ENCODE measurements around the gene XK.

The XK gene

GRCh38 chrX:37679888-37680287, 5.7 kb upstream of the XK start:
- no peak for DNase-seq

DNA sequence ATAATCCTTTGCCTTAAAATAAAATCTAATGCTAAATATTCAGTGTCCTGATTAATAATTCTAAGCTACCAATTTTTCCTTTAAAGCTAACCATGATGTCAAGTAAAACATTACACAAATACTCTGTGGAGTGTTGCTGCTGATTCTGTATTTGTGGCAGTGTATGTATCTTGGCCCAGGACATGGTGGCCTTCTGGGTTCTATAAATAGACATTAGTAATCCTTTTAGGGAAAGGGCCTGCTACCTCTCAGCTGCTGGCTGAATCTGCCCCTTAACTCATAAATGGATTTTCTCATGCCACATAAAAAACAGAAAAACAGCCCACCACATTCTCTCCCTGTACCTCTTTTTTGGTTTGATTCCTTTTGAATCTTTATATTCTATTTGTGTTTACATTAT, 1.2 kb upstream of the XK start:
- no peak for DNase-seq

- no peak for DNase-seq
Measured at GRCh38 chrX:37684973-37685372, 618 bp upstream of the XK start.

DNA sequence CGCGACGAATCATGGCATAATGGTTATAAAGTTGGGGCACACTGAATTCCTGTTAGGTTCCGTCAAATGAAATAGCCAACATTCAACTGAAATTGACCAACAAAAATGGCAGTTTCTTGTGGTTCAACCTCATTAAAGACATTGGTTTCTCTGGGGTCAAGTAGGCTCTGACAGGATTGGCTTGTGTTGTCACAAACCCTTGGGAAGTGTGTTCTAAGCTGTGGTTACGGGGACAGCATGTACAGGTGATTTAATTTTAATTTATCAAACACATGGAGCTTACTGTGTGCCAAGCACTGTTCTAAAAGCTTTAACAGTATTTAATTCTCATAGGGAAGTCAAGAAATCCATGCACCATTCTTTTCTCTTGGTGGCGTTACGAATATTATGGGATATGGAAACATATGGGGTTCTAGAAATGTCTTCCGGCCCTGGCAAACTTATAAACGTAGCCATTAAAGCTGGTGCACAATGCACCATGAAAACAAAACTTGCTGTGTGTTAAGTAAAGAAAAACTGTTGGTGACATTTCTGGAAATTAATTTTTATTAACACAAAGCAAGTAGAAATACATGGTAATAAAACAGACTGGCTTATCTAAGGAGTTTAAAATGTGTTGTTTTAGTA, 891 bp downstream of the XK start:
- no peak for DNase-seq

- no peak for DNase-seq
Measured at GRCh38 chrX:37686996-37687395, 1.4 kb downstream of the XK start.

DNA sequence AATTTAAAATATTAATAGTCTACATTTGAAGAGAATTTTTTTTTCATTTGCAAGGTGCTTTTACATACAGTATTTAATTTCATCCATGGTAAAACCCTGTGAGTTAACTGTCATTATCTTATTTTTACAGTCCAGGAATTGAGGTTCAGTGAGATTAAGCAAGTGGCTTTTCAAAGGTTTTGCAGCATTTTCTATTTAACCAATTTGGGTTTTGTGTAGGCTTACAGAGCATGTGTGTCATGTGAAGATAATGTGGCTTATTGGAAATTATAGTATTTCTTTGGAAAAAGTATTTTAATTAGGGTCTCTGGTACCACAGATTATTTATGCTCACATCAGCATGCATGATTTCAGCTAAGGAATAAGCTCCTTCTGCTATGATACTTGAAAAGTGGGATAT, 4.5 kb downstream of the XK start:
- DNase-seq: no peak

DNA sequence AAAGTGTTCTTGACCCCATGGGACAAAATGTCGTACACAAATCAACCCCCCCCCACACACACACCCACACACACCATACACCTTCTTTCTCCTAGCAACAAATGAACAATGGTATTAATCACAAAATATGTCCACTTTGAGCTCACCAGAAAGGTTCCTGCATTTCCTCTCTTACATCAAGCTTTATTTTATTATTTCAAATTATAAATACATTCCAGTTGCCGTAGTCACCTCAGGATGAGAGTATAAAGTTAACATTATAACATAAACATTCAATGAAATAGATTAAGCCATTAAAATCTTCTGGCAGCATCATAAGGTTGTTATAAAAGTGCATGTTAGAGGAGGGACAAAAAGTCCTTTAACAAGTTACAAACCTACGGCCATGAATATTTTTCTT, 7.3 kb downstream of the XK start:
- no peak for DNase-seq

DNA sequence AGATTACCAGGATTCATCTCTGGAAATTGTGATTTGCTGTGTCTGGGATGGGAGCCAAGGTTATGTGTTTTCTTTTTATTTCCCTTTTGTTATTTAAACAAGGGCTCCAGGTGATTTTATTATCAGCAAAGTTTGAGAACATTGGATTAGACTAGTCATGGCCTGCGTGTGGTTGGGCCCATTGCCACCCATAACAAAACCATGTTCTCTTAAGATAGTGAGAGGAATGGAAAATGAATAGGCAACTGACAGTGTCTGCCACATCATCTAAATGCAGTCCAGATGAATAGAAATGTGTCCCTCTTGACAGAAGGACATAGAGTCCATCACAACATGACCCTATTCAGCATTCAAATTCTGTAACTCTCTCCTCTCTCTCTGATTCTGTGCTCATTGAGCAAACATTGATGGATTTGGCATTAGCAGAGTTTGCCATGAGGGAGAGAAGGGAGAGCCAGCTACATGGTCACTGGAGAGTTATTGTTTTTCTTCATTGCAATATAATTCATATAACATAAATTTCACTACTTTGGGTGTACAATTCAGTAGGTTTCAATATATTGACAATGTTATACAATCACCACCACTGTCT, 11.7 kb downstream of the XK start:
- no peak for DNase-seq

DNA sequence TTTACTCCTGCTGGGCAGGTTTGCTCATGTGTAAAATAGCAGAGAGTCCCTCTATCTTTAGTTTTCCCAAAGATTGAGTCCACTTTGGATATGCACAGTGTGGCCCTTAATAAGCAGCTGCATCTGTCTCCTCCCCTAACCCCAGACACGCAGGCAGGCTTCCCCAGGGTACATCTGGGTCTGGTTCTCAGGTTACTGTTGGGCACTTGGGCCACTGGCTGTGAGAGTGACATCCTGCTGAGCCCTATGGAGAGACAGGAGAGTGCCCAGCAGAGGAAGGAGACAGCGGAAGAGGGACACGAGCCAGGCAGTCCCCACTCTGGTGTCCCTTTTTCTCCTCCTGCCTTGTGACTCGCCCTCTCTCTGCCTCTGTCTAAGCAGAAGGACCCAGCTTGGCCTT, 16.0 kb downstream of the XK start:
- no peak for DNase-seq

DNA sequence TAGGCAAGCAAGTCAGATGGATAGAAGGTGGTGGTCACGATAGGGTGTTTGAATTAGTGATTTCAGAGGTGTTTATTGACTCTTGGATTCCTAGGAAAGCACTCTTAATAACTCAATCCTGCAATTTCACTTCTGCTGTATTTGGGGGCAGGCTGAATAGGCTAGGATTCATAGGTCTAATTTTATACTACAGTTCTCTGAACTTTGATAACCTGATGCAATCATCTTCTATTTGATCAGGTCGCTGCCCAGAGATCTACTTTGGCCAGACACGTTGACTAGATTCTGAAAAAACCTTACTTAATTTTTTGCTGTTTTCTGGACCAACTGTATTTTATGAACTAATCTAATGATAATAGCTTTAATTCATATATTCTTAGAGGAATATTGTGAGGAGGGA, 26.4 kb downstream of the XK start:
- DNase-seq: no peak

GRCh38 chrX:37712458-37712857, 26.9 kb downstream of the XK start:
- no peak for DNase-seq

- DNase-seq: no peak
Measured at GRCh38 chrX:37714479-37714878, 28.9 kb downstream of the XK start.

- DNase-seq: no peak
Measured at GRCh38 chrX:37716602-37717001, 31.0 kb downstream of the XK start.

DNA sequence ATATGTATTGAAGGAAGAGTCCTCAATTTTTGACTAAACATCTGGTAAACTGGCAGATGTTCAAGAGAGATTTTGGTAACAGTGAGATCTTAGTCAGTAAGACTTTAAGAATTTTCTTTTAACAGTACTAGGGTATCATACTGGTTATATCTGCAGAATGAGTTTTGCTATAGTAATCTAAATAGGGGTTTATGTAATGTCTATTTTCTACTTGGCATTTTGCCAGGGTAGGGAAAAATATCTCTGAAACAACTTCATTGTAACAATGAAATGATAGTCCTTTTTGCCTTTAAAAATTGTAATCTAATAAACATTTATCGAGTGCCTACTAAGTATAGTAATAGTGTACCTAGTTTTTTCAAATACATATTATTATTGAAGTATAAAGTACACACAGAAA, 32.1 kb downstream of the XK start:
- DNase-seq: no peak

- DNase-seq: no peak
Measured at GRCh38 chrX:37722595-37722994, 37.0 kb downstream of the XK start.

DNA sequence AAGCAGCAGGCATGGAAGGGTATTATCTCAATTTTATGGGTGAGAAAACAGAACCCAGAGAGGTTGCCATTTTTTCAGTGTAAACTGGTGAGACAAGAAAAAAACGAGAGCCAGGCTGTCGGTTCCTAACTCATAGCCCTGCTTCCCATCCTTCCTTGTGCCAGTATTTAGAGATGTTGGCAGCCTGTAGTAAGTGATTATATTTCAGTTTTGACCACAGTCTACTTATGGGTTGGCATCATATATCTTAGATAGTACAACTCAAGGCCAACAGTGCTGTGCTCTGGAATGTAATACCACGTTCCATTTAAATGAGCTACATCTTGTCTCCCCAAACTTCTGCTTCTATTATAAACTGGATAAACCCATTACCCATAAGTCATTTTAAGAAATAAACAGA, 40.8 kb downstream of the XK start:
- DNase-seq: no peak

DNA sequence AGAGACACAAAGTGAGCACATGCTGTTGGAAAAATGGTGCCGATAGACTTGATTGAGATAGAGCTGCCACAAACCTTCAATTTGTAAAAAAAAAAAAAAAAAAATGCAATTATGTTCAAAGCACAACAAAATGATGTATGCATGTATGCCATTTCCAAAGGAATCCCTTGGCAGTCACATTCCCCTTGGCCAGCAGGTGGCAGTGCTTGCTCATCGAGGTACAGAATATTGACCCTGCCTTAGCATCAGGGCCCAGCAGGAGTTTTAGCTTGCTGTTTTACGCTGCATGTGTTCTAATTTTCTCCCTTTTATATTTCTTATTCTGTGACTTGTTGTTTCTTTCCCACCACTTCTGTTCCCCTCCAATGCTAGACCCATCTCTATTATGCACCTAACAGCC, 59.8 kb downstream of the XK start:
- DNase-seq: peak; percentile 80

DNA sequence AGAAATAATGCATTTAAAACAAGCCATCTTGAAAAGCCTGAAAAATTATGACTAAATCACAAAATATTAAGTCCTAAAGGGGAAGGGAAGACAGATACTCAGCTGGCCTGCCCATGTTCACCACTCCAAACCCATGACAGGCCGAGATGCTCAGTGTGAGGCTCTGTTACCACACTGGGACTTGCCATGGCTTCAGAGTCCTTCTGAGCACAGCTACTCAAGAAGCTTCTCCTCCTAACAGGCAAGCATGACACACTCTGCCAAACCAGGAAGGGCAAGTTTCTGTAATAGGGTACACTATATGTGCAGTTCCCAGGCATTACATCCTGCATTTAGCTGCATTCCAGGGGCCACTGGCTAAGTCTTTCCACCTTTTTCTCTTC, 60.2 kb downstream of the XK start:
- no peak for DNase-seq

DNA sequence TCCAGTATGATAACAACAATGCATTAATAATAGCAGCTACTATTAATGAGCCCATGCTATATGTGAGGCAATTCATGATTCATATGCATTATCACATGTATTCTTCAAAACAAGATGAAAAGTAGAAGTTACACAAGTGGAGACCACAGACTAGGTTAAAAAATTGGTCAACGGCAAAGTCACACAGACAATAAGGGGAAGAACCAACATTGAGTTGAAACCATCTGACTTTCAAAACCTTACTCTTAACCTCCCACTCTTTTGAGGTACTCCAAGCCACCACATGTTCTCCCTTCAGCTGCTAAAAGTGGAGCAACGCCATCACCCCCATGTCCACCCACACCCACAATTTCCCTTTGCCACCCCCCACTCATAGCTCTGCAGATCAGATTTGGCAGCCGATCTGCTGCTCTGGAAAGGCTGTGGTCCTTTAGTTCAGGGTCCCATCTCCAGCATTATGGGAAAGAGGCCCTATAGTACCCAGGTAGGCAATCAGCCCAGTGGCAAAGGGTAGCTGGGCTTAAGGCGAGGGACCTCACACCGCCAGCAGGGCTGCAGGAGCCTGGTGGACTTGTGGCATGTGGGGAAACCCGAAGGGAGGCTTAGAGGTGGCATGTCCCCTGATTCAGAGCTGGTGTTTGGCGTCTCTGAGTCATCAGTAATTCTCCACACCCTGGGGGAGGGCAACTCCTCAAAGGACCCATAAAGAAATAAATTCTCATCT, 60.8 kb downstream of the XK start:
- DNase-seq: peak; percentile 45

DNA sequence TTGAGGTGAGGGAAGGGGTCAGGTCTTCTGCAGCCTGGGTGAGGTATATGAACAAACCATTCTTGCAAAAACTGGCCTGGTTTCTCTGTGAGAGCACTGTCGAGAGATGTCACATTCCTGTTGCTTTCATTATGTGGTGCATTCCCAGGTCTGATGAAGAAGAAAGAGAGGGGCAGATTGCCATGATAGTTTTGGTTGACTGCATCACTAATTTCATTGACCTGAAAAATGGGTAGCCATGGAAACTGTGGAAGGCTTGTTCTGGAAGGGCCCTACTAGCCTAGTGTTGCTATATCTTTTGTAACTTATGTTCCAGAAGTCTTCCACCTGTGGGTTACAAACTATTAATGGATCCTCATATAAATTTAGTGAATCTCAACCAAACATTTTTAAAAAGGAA, 61.4 kb downstream of the XK start:
- no peak for DNase-seq

DNA sequence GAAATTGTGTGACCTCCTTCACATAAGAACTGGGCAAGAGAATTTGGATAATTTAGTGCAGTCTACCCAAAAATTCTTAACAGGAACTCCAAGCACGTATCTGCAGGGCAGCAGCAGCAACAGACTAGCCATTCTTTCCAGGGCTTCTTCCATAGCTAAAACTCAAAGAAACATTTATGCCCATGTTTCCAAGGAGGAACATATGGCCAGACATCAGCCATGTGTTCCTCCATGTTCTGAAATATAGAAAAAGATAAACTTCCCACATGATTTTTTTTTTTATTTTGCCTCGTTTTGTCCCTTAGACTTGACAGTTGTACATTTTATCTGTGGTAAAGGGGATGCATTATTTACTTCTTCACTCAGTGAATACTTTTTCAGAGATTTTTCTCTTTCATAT, 66.7 kb downstream of the XK start:
- DNase-seq: no peak

- no peak for DNase-seq
Measured at GRCh38 chrX:37752936-37753335, 67.3 kb downstream of the XK start.

DNA sequence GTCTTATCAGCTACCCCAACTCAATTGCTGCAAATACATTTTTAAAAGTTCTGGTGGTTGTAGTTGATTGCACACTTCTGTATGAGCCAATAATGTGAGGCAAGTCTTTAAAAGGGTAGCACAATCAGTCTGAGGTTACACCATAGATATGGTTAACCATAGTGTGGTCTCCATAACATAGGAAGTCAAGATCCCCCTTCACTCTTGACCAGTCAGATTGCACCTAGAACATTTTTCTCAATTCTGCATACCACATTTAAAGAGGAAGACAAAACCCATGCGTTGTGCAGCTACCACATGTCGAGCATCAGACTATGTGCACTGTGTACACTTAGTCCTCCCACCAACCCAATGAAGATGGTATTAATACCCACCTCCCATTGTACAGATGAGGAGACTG, 67.8 kb downstream of the XK start:
- no peak for DNase-seq

GRCh38 chrX:37754516-37754915, 68.9 kb downstream of the XK start:
- no peak for DNase-seq

GRCh38 chrX:37755025-37755424, 69.4 kb downstream of the XK start:
- no peak for DNase-seq

All from stimulated activated CD8-positive, alpha-beta memory T cell treated with anti-CD3 and anti-CD28 coated beads, Interleukin-4, amount 100 ng/mL, for 48 hours (primary cell).